ENCODE data around the gene RPL10A. TPM values are rescaled to one million over a fixed set of nuclear protein-coding genes. Genes with fewer than 3 reads are reported as not detected.
A peak's percentile ranks its signal among the peaks of the same experiment; 100 is the strongest.

RPL10A gene
- total RNA-seq, 1 donor from 2014 or later, result 1,717 TPM

DNA sequence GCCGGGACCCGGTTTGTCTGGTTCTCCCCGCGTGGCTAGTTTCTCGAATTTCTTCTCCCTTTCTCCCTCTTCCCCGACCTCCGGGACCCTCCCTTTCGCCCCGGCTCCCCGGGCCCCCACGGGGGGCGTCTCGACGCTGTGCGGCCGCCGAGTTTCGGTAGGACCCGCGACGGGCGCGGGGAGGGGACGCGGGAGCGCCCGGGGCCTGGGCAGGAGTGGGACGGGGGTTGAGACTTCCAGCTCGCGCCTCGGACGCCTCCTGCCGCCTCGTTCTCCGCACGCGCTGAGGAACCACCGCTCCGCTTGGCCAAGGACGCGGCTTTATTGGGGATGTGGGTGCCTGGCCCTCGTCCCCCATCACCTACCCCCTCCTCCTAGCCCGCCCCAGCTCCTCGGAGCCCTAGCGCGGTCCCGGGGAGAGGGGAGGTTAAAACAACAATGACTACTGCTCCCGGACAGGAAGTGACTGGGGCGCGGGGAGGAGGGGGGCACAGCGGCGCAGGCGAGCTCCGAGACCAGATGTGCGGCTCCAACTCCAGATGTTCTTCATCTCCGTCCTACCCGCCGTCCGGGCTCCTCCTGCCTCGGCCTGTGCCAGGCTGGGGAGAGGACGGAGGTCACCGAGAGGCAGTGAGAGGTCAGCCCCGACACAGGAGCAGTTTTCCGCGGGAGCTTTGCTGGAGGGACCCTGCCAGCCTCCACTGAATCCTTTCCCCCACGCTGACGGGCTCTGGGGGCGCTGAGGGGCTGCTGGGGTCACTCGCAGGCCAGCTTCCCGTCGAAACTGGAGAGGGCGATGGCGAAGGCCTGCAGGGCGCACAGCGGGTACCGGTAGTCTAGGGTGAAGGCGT, 29.6 kb downstream of the RPL10A start:
- peak; percentile 48 for DNase-seq (ENCODE audit: low read depth, low spot score)
- Mint-ChIP-seq H3K27me3 (ENCODE audit: low read depth) (peaks cover 5% of the 10 kb centered on the region), H3K9me3 (no peaks in the 10 kb centered on the region), H3K4me3 (peak overlapping the region; percentile 87), H3K4me1 (peaks cover 48% of the 10 kb centered on the region), H3K27ac (ENCODE audit: unreplicated experiment) (peak overlapping the region; percentile 12), H3K36me3 (ENCODE audit: low read depth) (no peaks in the 10 kb centered on the region)
- TF ChIP-seq, protein P1, sequence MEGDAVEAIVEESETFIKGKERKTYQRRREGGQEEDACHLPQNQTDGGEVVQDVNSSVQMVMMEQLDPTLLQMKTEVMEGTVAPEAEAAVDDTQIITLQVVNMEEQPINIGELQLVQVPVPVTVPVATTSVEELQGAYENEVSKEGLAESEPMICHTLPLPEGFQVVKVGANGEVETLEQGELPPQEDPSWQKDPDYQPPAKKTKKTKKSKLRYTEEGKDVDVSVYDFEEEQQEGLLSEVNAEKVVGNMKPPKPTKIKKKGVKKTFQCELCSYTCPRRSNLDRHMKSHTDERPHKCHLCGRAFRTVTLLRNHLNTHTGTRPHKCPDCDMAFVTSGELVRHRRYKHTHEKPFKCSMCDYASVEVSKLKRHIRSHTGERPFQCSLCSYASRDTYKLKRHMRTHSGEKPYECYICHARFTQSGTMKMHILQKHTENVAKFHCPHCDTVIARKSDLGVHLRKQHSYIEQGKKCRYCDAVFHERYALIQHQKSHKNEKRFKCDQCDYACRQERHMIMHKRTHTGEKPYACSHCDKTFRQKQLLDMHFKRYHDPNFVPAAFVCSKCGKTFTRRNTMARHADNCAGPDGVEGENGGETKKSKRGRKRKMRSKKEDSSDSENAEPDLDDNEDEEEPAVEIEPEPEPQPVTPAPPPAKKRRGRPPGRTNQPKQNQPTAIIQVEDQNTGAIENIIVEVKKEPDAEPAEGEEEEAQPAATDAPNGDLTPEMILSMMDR (conservative IDR thresholded peaks at IDR 0.05), result no peak

DNA sequence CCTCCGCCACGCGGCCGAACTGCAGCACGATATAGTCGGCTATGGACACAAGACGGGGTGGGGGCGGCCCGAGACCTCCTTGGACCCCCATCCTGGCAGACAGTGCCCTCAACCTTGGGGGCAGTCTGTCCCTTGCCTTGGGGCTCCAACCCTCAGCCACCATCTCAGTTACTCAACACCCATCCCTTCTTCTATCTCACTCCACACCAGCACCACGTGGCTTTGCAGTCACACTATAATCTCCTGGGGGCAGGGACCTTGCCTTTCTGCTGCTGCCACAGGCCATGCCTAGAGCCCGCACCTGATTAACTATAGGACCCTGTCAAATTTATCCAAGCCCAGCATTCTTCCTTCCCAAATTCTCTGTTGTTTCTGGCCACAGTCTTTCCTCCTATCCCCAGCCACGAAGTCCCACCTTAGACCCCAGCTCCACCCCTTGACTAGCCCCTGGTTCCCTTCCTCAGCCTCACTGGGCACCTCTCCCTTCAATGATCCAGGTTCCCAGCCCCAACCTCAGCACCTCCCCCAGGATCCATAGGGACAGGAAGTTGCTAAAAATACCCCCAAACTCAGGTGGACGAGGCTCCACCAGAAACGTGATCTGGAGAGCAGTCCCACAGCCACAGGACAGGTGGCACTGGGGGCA, 30.3 kb downstream of the RPL10A start:
- H3K27ac Mint-ChIP-seq (ENCODE audit: unreplicated experiment), result no peak overlapping the region
- H3K4me3 Mint-ChIP-seq, result peak overlapping the region; percentile 87
- H3K9me3 Mint-ChIP-seq, result no peaks in the 10 kb centered on the region
- DNase-seq (ENCODE audit: low read depth, low spot score), result no peak
- peaks cover 5% of the 10 kb centered on the region for H3K27me3 Mint-ChIP-seq (ENCODE audit: low read depth)
- H3K4me1 Mint-ChIP-seq, result peaks cover 40% of the 10 kb centered on the region
- no peaks in the 10 kb centered on the region for H3K36me3 Mint-ChIP-seq (ENCODE audit: low read depth)
- TF ChIP-seq, protein P1 (conservative IDR thresholded peaks at IDR 0.05), result no peak

- Mint-ChIP-seq H3K4me1 (peaks cover 33% of the 10 kb centered on the region), H3K36me3 (ENCODE audit: low read depth) (no peaks in the 10 kb centered on the region), H3K27ac (ENCODE audit: unreplicated experiment) (no peak overlapping the region), H3K27me3 (ENCODE audit: low read depth) (peaks cover 5% of the 10 kb centered on the region), H3K4me3 (peak overlapping the region; percentile 41), H3K9me3 (no peaks in the 10 kb centered on the region)
- DNase-seq (ENCODE audit: low read depth, low spot score), result no peak
- TF ChIP-seq, protein P1 (conservative IDR thresholded peaks at IDR 0.05), result no peak
Observed at GRCh38 chr6:35499372-35499771, 31.2 kb downstream of the RPL10A start.

DNA sequence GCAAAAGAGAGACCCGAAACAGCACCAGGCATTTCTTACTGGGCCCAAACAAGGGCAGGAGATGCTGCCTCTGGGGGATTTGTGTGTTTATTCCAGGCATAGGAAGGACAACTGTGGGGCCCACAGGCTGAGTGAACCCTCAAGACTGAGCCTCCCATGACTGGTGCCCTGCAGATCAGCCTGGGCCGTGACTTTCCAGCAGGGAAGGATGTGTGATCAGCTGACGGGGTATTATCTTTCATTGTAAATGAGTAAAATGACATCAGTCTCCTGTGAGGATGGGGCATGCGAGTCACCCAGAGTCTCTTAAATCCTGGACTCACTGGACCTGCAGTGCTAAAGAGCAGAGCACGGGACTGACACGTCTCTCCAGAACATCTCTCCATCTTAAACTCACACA, 32.6 kb downstream of the RPL10A start:
- H3K9me3 Mint-ChIP-seq, result no peaks in the 10 kb centered on the region
- peaks cover 25% of the 10 kb centered on the region for H3K4me1 Mint-ChIP-seq
- TF ChIP-seq, protein P1 (conservative IDR thresholded peaks at IDR 0.05), result no peak
- H3K27ac Mint-ChIP-seq (ENCODE audit: unreplicated experiment), result peak overlapping the region; percentile 52
- no peak for DNase-seq (ENCODE audit: low read depth, low spot score)
- peak overlapping the region; percentile 48 for H3K4me3 Mint-ChIP-seq
- no peaks in the 10 kb centered on the region for H3K36me3 Mint-ChIP-seq (ENCODE audit: low read depth)
- peaks cover 5% of the 10 kb centered on the region for H3K27me3 Mint-ChIP-seq (ENCODE audit: low read depth)

DNA sequence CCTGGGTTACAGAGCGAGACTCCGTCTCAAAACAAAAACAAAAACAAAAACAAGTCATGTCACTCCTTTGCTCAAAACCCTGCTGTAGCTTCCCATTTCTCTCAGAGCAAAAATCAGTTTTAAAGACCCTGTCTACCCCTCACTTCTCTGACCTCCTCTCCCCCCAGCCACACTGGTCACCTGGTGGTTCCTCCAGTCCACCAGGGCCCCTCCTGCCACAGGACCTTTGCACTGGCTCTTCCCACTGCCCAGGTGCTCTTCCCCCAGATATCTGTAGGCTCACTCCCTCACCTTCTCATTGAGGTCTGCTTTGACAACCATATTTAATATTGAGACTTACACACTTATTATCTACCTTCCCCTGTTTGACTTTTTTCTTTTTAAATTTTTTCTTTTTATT, 33.6 kb downstream of the RPL10A start:
- Mint-ChIP-seq H3K36me3 (ENCODE audit: low read depth) (no peaks in the 10 kb centered on the region), H3K9me3 (no peaks in the 10 kb centered on the region), H3K4me1 (peaks cover 28% of the 10 kb centered on the region), H3K27ac (ENCODE audit: unreplicated experiment) (no peak overlapping the region), H3K27me3 (ENCODE audit: low read depth) (peaks cover 5% of the 10 kb centered on the region), H3K4me3 (no peak overlapping the region)
- TF ChIP-seq, protein P1 (conservative IDR thresholded peaks at IDR 0.05), result no peak
- no peak for DNase-seq (ENCODE audit: low read depth, low spot score)

All from neural crest cell (in vitro differentiated cells).